ENCODE data around the gene CHRNA4. TPM values are rescaled to one million over a fixed set of nuclear protein-coding genes. Genes with fewer than 3 reads are reported as not detected.
"Not testable (repeated sequence)": the region's sequence is repeated elsewhere in the genome, so short reads cannot be mapped to it uniquely, and the experiment has no call there.

CHRNA4 gene
- total RNA-seq, 1 donor from 2014 or later, result 165 TPM

GRCh38 chr20:63309261-63310071 is 51.7 kb downstream of the CHRNA4 start:
- H3K9me3 Mint-ChIP-seq (ENCODE audit: unreplicated experiment), result peaks cover 4% of the 10 kb centered on the region
- H3K4me1 Mint-ChIP-seq (ENCODE audit: low read depth, unreplicated experiment), result peaks cover 10% of the 10 kb centered on the region
- no peaks in the 10 kb centered on the region for H3K36me3 Mint-ChIP-seq (ENCODE audit: unreplicated experiment)
- peak; percentile 99 for TF ChIP-seq CTCF (IDR thresholded peaks at IDR 0.05; ENCODE audit: partially characterized antibody, unreplicated experiment)
- peak; percentile 84 for DNase-seq
- H3K4me3 Mint-ChIP-seq (ENCODE audit: unreplicated experiment), result no peak overlapping the region
- H3K27me3 Mint-ChIP-seq (ENCODE audit: unreplicated experiment), result peaks cover 10% of the 10 kb centered on the region
- peak overlapping the region; percentile 17 for H3K27ac Mint-ChIP-seq (ENCODE audit: unreplicated experiment)

- Mint-ChIP-seq H3K27ac (ENCODE audit: unreplicated experiment) (no peak overlapping the region), H3K36me3 (ENCODE audit: unreplicated experiment) (no peaks in the 10 kb centered on the region), H3K4me3 (ENCODE audit: unreplicated experiment) (no peak overlapping the region), H3K9me3 (ENCODE audit: unreplicated experiment) (peaks cover 4% of the 10 kb centered on the region), H3K27me3 (ENCODE audit: unreplicated experiment) (peaks cover 10% of the 10 kb centered on the region), H3K4me1 (ENCODE audit: low read depth, unreplicated experiment) (peaks cover 10% of the 10 kb centered on the region)
- TF ChIP-seq CTCF (IDR thresholded peaks at IDR 0.05; ENCODE audit: partially characterized antibody, unreplicated experiment), result no peak
- DNase-seq, result no peak
Observed at GRCh38 chr20:63308218-63308911, 52.8 kb downstream of the CHRNA4 start.

GRCh38 chr20:63307538-63308217 is 53.5 kb downstream of the CHRNA4 start:
- no peak for DNase-seq
- no peak overlapping the region for H3K27ac Mint-ChIP-seq (ENCODE audit: unreplicated experiment)
- H3K4me1 Mint-ChIP-seq (ENCODE audit: low read depth, unreplicated experiment), result peaks cover 10% of the 10 kb centered on the region
- no peak for TF ChIP-seq CTCF (IDR thresholded peaks at IDR 0.05; ENCODE audit: partially characterized antibody, unreplicated experiment)
- H3K36me3 Mint-ChIP-seq (ENCODE audit: unreplicated experiment), result no peaks in the 10 kb centered on the region
- H3K9me3 Mint-ChIP-seq (ENCODE audit: unreplicated experiment), result peaks cover 4% of the 10 kb centered on the region
- peaks cover 12% of the 10 kb centered on the region for H3K27me3 Mint-ChIP-seq (ENCODE audit: unreplicated experiment)
- no peak overlapping the region for H3K4me3 Mint-ChIP-seq (ENCODE audit: unreplicated experiment)

- H3K4me1 Mint-ChIP-seq (ENCODE audit: low read depth, unreplicated experiment), result peaks cover 10% of the 10 kb centered on the region
- DNase-seq, result no peak
- peaks cover 13% of the 10 kb centered on the region for H3K27me3 Mint-ChIP-seq (ENCODE audit: unreplicated experiment)
- TF ChIP-seq CTCF (IDR thresholded peaks at IDR 0.05; ENCODE audit: partially characterized antibody, unreplicated experiment), result no peak
- H3K36me3 Mint-ChIP-seq (ENCODE audit: unreplicated experiment), result no peaks in the 10 kb centered on the region
- peaks cover 4% of the 10 kb centered on the region for H3K9me3 Mint-ChIP-seq (ENCODE audit: unreplicated experiment)
- H3K4me3 Mint-ChIP-seq (ENCODE audit: unreplicated experiment), result no peak overlapping the region
- no peak overlapping the region for H3K27ac Mint-ChIP-seq (ENCODE audit: unreplicated experiment)
Observed at GRCh38 chr20:63306673-63307537, 54.2 kb downstream of the CHRNA4 start.

GRCh38 chr20:63305933-63306672 is 55.0 kb downstream of the CHRNA4 start:
- peaks cover 13% of the 10 kb centered on the region for H3K27me3 Mint-ChIP-seq (ENCODE audit: unreplicated experiment)
- not testable (repeated sequence) for H3K4me3 Mint-ChIP-seq (ENCODE audit: unreplicated experiment); H3K27ac Mint-ChIP-seq (ENCODE audit: unreplicated experiment); H3K36me3 Mint-ChIP-seq (ENCODE audit: unreplicated experiment); DNase-seq; H3K9me3 Mint-ChIP-seq (ENCODE audit: unreplicated experiment); H3K4me1 Mint-ChIP-seq (ENCODE audit: low read depth, unreplicated experiment)

Measured in glutamatergic neuron (in vitro differentiated cells).